ENCODE data around the gene CABCOCO1.

Gene CABCOCO1

DNA sequence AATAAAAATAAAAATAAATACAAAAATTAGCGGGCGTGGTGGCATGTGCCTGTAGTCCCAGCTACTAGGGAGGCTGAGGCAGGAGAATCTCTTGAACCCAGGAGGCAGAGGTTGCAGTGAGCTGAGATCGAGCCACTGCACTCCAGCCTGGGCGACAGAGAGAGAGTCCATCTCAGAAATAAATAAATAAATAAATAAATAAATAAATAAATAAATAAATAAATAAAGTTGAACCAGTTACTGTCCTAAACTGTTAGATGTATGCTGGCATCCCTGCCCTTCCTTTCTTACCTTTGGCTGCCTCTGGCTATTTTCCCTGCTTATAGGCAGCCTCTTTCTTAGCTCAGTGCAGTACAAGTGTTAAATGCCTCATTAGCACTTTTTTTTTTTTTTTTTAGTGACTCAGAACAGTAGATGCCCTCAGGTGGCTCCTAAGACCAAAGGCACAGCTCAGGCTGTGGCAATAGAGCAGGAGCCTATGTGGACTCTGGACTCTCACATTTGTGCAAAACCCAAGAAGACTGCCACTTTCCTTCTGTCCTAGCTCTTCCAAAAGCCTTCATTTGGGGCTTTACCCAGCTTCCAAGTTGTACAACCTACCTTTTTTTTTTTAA, 30.6 kb upstream of the CABCOCO1 start:
- Mint-ChIP-seq H3K36me3 (ENCODE audit: low read depth) (no peaks in the 10 kb centered on the region), H3K27ac (no peak overlapping the region), H3K9me3 (no peaks in the 10 kb centered on the region)

DNA sequence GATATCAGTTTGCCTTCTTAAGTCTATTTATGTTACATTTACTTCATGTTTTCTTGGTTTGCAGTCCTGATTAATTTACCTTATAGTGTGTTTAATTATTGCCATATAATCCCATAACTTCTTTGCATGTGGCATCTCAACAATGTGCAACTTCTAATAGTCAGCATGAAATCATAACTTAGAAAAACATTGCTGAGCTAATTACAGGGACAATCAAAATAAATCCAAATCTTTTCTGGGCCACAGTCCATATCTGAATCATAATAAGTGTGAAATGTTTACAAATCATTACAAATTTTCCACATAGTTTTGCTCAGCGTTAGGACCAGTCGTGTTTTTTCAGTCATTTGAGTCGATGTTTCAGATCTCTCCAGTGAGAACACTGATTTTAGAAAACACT, 29.1 kb upstream of the CABCOCO1 start:
- no peaks in the 10 kb centered on the region for H3K36me3 Mint-ChIP-seq (ENCODE audit: low read depth)
- no peak overlapping the region for H3K4me3 Mint-ChIP-seq
- peaks cover 2% of the 10 kb centered on the region for H3K27me3 Mint-ChIP-seq
- DNase-seq = no peak
- no peak overlapping the region for H3K27ac Mint-ChIP-seq
- H3K9me3 Mint-ChIP-seq = no peaks in the 10 kb centered on the region
- H3K4me1 Mint-ChIP-seq (ENCODE audit: low read depth) = no peaks in the 10 kb centered on the region

More for the DNA sequence above, 30.6 kb upstream of the CABCOCO1 start:
- Mint-ChIP-seq H3K4me3 (no peak overlapping the region), H3K4me1 (ENCODE audit: low read depth) (no peaks in the 10 kb centered on the region), H3K27me3 (peaks cover 2% of the 10 kb centered on the region)
- no peak for DNase-seq

DNA sequence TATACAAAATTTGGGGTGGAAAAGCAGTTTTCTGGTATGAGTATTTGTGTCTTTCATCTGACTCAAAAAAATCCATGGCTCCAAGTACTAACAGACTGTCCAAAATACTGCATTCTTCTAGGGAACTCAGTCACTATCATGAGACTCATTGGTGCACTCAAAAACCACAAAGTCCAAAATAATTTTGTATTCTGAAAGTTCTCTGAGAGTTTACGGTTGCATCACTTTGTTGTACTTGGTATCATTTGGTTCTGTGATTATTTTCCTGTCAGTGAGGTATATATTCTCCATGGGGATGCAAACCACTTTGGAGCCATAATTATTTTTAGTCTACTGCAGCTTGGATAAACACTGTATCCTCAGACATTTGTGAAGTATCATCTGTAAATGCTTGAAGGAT, 28.0 kb upstream of the CABCOCO1 start:
- Mint-ChIP-seq H3K27ac (no peak overlapping the region), H3K27me3 (no peaks in the 10 kb centered on the region), H3K9me3 (no peaks in the 10 kb centered on the region), H3K36me3 (ENCODE audit: low read depth) (no peaks in the 10 kb centered on the region), H3K4me3 (no peak overlapping the region), H3K4me1 (ENCODE audit: low read depth) (no peaks in the 10 kb centered on the region)
- no peak for DNase-seq

DNA sequence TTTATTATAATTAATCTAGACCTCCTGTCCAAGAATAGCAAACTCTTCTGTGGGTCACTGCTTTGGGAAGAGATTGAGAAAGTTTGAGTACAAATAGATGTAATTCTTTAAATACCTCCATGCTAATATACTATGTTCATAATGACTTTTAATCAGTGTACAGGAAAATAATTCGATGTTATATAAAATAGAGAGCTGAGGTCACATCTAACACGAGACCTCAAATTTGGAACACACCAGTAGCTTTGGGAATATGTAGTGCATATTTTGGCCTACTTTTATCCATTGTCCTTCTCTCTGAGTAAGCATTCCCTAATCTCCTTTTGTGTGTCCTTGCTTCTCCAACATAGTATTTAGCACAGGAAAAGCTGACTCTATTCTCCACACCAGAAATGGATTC, 27.3 kb upstream of the CABCOCO1 start:
- H3K4me3 Mint-ChIP-seq = no peak overlapping the region
- no peaks in the 10 kb centered on the region for H3K4me1 Mint-ChIP-seq (ENCODE audit: low read depth)
- DNase-seq = no peak
- no peaks in the 10 kb centered on the region for H3K27me3 Mint-ChIP-seq
- no peaks in the 10 kb centered on the region for H3K9me3 Mint-ChIP-seq
- no peak overlapping the region for H3K27ac Mint-ChIP-seq
- H3K36me3 Mint-ChIP-seq (ENCODE audit: low read depth) = no peaks in the 10 kb centered on the region

DNA sequence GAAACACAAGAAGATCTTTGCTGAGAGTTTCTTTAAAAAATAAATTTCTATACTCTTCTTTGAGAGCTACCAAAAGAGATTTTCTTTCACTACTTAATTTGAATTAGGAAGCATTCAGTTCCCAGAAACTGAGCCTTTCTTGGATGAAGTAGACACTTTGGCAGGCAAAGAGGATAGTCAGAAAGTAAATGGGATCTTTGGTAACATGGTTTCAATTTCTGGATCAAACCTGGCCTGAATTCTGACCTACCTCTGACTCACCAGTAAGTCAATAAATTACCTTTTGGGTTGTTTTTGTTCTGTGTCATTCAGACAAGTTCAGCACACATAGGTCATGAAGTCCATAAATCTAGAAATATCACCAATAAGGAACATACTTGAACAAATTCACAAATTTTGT, 26.8 kb upstream of the CABCOCO1 start:
- no peak for DNase-seq
- no peaks in the 10 kb centered on the region for H3K27me3 Mint-ChIP-seq
- H3K9me3 Mint-ChIP-seq = no peaks in the 10 kb centered on the region
- H3K4me1 Mint-ChIP-seq (ENCODE audit: low read depth) = no peaks in the 10 kb centered on the region
- H3K4me3 Mint-ChIP-seq = no peak overlapping the region
- no peaks in the 10 kb centered on the region for H3K36me3 Mint-ChIP-seq (ENCODE audit: low read depth)
- H3K27ac Mint-ChIP-seq = no peak overlapping the region

DNA sequence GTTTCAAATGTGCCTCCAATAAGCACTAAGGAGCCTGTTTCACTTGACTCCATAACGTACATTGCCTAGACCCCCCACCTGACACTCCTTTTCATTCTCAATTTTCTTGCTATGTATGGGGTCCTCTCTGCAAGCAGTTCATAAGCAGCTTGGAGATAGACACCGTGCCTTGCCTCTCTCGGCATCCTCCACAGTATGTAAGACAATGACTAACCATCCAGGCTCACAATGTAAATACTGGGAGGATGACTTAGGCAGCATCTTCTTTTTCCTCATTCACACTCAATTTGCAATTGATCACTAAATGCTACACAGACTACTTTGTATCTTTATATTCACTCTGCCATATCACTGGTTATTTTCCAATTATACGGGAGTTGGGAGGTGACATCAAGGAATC, 22.8 kb upstream of the CABCOCO1 start:
- Mint-ChIP-seq H3K4me3 (no peak overlapping the region), H3K36me3 (ENCODE audit: low read depth) (no peaks in the 10 kb centered on the region), H3K27ac (no peak overlapping the region), H3K4me1 (ENCODE audit: low read depth) (no peaks in the 10 kb centered on the region), H3K27me3 (no peaks in the 10 kb centered on the region), H3K9me3 (no peaks in the 10 kb centered on the region)
- no peak for DNase-seq

DNA sequence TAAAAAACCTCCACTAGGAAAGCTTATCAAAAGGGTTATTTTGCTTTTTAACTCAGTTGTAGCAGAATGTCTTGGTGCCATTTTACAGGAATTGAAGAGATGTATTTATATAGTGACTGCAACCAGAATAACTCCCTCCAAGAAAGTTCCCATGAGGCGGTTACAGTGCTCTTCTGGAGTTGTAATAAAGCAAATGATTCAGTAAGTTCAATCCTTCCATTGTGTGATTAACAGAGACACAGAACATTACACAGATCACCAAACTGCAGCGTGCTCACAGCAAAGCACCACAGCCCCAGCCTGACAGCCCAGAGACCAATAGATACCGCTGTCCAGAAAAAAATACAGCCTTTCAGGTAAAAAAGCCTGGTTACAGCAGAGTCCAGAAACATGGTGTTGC, 21.9 kb upstream of the CABCOCO1 start:
- DNase-seq = no peak
- Mint-ChIP-seq H3K27me3 (no peaks in the 10 kb centered on the region), H3K4me1 (ENCODE audit: low read depth) (no peaks in the 10 kb centered on the region), H3K27ac (no peak overlapping the region), H3K36me3 (ENCODE audit: low read depth) (no peaks in the 10 kb centered on the region), H3K4me3 (no peak overlapping the region), H3K9me3 (no peaks in the 10 kb centered on the region)

DNA sequence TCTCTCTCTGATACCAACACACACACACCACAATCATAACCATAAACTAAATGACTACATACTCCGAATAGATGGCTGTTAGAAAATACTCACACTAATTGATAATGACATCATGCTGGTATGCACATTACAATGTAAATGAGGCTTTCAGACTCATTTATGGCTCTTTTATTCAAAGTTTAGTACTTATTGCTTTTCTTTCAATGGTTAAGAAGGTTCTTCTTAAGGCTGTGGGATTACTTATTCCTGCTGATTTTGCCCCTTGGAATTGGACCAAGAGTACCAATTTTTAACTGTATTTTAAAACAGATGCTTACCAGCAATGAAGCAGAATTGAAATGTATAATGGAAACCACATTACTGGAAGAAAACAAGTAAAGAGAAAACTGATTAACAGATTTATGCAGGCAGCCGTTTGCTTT, 20.6 kb upstream of the CABCOCO1 start:
- Mint-ChIP-seq H3K27me3 (no peaks in the 10 kb centered on the region), H3K4me1 (ENCODE audit: low read depth) (no peaks in the 10 kb centered on the region), H3K27ac (no peak overlapping the region), H3K9me3 (no peaks in the 10 kb centered on the region), H3K4me3 (no peak overlapping the region), H3K36me3 (ENCODE audit: low read depth) (no peaks in the 10 kb centered on the region)
- no peak for DNase-seq

DNA sequence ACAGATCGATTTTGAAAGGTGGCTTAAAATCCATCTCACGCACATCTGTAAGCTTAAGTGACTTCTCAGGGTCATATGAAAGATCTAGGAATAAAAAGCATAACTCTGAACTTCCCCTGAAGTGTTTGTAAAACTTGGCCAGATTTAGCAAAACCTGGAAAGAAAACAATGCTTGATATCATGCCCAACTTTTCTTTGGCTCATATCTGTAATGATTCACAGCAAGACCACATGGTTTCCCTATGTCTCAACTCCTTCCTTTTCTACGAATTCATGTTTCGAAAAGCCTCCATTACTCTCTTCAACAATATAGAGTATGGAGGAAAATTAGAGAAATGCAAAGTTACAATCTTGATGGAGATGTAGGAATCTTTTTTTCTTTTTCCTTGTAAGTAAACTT, 20.1 kb upstream of the CABCOCO1 start:
- no peak overlapping the region for H3K4me3 Mint-ChIP-seq
- H3K27ac Mint-ChIP-seq = no peak overlapping the region
- DNase-seq = no peak
- no peaks in the 10 kb centered on the region for H3K27me3 Mint-ChIP-seq
- no peaks in the 10 kb centered on the region for H3K36me3 Mint-ChIP-seq (ENCODE audit: low read depth)
- no peaks in the 10 kb centered on the region for H3K4me1 Mint-ChIP-seq (ENCODE audit: low read depth)
- no peaks in the 10 kb centered on the region for H3K9me3 Mint-ChIP-seq

DNA sequence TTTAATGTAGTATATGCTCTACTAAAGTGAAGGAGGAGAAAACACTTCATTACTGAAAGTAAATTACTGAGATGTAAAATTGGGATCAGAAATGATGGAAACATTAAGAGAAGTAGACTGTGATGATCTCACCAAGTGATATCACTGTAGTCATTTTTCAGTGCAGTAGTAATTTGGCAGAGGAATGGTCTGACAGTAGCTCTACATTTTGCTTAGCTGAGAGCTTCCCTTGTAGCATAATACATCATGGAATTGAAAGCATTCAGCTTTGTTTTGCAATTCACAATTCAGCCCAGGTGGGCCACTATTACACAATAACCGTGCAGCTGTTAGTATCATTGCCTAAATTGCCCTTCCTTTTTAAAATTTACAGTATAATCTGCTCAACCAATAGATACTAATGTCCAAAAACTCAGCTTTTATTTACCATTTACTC, 19.4 kb upstream of the CABCOCO1 start:
- no peak for DNase-seq
- no peaks in the 10 kb centered on the region for H3K9me3 Mint-ChIP-seq
- no peak overlapping the region for H3K27ac Mint-ChIP-seq
- H3K27me3 Mint-ChIP-seq = no peaks in the 10 kb centered on the region
- H3K4me1 Mint-ChIP-seq (ENCODE audit: low read depth) = no peaks in the 10 kb centered on the region
- H3K36me3 Mint-ChIP-seq (ENCODE audit: low read depth) = no peaks in the 10 kb centered on the region
- no peak overlapping the region for H3K4me3 Mint-ChIP-seq

DNA sequence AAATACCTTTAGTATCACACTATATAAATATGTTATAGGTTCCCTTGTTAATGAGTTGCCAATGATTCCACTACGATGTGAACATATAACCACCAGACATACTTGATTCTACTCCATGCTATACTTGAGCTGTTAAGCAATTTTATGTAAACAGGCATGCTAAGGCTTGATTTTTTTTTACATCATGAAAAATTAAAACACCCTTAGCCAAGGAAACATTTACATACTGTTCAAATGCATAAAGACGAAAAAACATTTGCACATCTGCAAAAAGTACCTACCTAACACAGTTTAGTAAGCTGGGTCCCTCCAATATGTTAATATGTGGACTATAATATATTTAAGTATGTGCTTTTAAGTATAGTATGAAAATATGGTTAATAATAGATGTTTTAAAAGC, 9.0 kb upstream of the CABCOCO1 start:
- no peak for DNase-seq
- H3K4me1 Mint-ChIP-seq (ENCODE audit: low read depth) = no peaks in the 10 kb centered on the region
- no peak overlapping the region for H3K27ac Mint-ChIP-seq

DNA sequence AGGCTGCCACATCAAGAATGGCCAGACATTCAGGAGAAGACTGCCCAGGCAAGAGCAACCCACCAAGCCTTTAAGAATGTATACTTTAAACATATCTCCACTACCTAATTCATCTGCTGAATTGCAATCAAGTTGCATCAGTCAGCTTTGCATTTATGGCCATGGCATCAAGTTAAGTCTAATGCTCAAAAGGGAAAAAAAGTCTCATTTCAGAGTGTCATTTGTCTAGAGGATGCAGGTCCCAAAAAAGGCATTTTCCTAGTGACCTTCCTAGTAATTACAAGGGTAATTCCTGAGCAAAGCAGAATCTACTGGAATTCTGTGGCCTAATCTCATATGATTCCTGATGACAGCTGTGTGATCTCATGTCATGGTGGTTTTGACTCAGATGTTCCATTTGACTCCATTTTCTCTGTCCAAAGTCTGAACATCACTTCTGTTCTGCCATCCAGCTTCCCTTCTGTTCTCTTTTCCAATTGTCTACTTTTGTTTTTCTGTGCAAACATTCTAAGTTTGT, 7.3 kb upstream of the CABCOCO1 start:
- no peaks in the 10 kb centered on the region for H3K4me1 Mint-ChIP-seq (ENCODE audit: low read depth)
- no peaks in the 10 kb centered on the region for H3K36me3 Mint-ChIP-seq (ENCODE audit: low read depth)
- no peak for DNase-seq
- H3K27me3 Mint-ChIP-seq = peaks cover 18% of the 10 kb centered on the region
- H3K9me3 Mint-ChIP-seq = no peaks in the 10 kb centered on the region
- H3K27ac Mint-ChIP-seq = no peak overlapping the region
- no peak overlapping the region for H3K4me3 Mint-ChIP-seq

More for the DNA sequence above, 9.0 kb upstream of the CABCOCO1 start:
- H3K27me3 Mint-ChIP-seq = peaks cover 23% of the 10 kb centered on the region
- no peaks in the 10 kb centered on the region for H3K36me3 Mint-ChIP-seq (ENCODE audit: low read depth)
- no peak overlapping the region for H3K4me3 Mint-ChIP-seq
- no peaks in the 10 kb centered on the region for H3K9me3 Mint-ChIP-seq

DNA sequence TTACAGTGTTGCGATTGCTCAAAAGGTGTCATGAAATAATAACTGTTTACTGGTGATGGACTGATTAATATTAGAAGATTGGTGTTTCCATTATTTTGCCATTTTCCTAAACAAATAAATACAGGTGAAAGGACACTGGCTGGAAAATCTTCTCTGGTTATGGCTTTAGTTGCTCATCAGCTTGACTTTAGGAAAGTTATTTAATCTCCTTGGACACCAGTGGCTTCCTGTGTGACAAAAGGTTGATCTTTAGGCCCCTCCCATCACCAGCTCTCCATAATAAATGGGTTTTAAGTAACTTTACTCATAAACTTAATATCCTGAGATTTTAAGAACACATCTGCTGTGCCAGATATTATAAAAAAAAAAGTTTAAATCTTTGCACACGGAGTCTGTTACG, 737 bp downstream of the CABCOCO1 start:
- H3K4me1 Mint-ChIP-seq (ENCODE audit: low read depth) = no peaks in the 10 kb centered on the region
- no peak overlapping the region for H3K27ac Mint-ChIP-seq
- no peak overlapping the region for H3K4me3 Mint-ChIP-seq
- no peak for DNase-seq
- H3K36me3 Mint-ChIP-seq (ENCODE audit: low read depth) = no peaks in the 10 kb centered on the region
- no peaks in the 10 kb centered on the region for H3K9me3 Mint-ChIP-seq
- H3K27me3 Mint-ChIP-seq = peaks cover 46% of the 10 kb centered on the region

DNA sequence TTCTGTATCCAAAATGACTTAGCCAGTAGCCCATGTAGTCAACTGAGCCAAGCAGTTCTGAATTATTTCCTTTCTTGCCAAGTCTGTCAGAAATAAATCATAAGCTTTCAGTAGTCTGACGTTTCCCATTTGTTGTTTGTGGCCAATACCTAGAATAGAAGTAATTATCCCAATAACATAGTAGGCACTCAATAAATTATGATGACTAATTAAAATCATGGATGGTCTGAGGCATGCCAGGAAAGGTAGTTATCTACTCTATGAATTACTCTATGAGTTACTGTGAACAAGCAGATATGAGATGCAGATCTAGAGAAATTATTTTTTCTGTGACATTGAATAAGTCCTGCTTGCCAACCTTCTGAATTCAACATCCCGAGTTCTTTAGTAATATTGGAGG, 2.3 kb downstream of the CABCOCO1 start:
- Mint-ChIP-seq H3K4me1 (ENCODE audit: low read depth) (no peaks in the 10 kb centered on the region), H3K27me3 (peaks cover 44% of the 10 kb centered on the region), H3K9me3 (no peaks in the 10 kb centered on the region), H3K36me3 (ENCODE audit: low read depth) (no peaks in the 10 kb centered on the region), H3K27ac (no peak overlapping the region), H3K4me3 (no peak overlapping the region)
- no peak for DNase-seq

DNA sequence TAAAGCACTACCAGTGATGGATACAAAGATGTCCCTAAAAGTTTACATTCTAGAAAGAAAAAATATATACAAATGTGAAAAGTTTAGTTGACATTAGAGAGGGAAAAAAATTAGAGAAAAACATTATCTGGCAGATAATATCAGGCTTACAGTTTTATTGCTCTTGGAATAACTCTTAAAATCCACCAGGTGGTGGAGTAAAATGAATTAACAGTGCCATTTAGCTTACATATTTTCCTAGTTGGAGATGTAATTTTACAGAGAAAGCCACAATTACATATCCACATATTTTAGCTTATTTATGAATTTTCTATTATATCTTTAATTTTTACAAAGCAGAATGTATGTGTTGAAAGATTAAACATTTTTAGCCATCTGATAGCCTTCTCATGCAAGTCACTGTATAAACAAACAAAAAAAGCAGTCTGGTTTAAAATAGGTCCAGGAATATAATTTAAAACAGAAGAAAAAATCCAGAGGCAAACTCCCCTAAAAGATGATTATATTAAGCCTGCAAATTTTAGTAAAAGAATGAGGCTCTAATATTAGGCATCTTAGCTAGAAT, 6.5 kb downstream of the CABCOCO1 start:
- Mint-ChIP-seq H3K4me1 (ENCODE audit: low read depth) (no peaks in the 10 kb centered on the region), H3K36me3 (ENCODE audit: low read depth) (no peaks in the 10 kb centered on the region), H3K9me3 (no peaks in the 10 kb centered on the region), H3K27ac (no peak overlapping the region), H3K27me3 (peaks cover 19% of the 10 kb centered on the region), H3K4me3 (no peak overlapping the region)
- no peak for DNase-seq

Measured in activated T-cell treated with anti-CD3 and anti-CD28 coated beads, Interleukin-2, amount 50 U/mL, for 24 hours (primary cell).